NCI-H2227 (cell line): Measurements from ENCODE around the gene CA4.
"Not testable (repeated sequence)": the region's sequence is repeated elsewhere in the genome, so short reads cannot be mapped to it uniquely, and the experiment has no call there.

Experiments used
- DNase-seq: peaks from one replicate; lab custom pipeline; 2025; ENCODE audit not compliant: unreplicated experiment; lab: John Stamatoyannopoulos, UW

Gene CA4

GRCh38 chr17:60171753-60172079 lies 21.9 kb downstream of the CA4 start:
- no peak for DNase-seq

GRCh38 chr17:60173304-60173819 lies 23.6 kb downstream of the CA4 start:
- no peak for DNase-seq

DNA sequence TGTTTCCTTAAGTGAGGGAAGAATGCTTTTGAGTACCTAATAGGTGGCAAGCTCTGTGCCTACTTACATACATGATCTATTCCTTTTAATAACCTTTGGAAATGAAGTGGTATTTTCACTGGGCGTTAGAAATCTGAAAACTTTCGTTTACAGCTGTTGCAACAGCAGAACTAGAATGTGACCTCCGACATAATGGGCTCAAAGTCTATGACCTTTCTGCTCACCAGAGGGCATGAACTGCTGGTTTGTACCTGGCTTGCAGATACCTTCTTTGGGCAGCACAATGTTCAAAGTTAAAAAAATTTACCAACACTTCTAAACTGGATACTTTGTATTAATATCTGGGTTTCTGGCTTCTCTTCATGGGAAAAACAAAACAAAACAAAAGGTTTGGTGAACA lies 24.3 kb downstream of the CA4 start:
- DNase-seq, result no peak

DNA sequence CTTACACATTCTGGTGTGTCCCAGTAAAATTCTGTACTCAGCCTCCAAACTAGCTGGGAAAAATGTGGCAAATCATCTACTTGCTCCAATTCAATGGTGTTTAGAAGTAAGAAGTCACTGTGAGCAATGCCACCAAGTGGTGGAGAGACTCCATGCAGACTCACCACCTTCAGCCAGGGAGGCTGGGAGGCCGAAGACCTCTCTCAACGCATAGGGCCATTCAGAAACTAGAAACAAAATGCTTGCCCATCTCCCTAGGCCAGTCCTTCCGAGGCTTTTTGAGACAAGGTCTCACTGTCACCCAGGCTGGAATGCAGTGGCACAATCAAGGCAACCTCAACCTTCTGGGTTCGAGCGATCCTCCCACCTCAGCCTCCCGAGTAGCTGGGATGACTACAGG lies 25.0 kb downstream of the CA4 start:
- DNase-seq, result peak; percentile 20

DNA sequence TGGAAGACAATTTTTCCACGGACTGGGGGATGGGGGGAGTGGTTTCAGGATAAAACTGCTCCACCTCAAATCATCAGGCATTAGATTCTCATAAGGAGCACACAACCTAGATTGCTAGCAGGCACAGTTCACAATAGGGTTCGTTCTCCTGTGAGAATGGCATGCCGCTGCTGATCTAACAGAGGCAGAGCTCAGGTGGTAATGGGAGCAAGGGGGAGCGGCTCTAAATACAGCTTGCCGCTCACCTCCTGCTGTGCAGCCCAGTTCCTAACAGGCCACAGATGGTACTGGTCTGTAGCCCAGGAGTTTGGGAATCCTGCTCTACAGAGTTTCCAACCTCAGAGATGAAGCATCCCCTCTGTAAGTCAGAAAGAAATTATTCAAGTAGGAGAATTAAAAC lies 27.0 kb downstream of the CA4 start:
- DNase-seq, result peak; percentile 54

- not testable (repeated sequence) for DNase-seq
Observed at GRCh38 chr17:60178180-60178579, 28.4 kb downstream of the CA4 start.

DNA sequence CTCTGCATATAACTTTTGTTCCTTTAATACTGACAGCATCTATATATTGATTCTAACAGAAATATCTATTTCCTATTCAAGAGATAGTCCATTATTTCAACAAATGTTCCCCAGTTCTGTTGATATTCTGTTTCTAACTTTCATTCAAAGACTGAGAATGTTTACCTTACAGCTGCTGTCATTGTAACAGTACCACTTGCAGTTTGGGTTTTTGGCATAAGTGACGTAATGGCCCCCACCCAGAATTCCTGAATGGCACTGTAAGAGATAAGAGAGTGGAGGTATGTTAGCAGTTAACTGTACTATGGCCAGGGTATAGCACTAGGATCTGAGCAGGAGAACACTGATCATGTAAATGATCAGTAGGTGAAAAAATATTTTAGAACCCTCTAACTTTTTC lies 30.6 kb downstream of the CA4 start:
- DNase-seq, result not testable (repeated sequence)

DNA sequence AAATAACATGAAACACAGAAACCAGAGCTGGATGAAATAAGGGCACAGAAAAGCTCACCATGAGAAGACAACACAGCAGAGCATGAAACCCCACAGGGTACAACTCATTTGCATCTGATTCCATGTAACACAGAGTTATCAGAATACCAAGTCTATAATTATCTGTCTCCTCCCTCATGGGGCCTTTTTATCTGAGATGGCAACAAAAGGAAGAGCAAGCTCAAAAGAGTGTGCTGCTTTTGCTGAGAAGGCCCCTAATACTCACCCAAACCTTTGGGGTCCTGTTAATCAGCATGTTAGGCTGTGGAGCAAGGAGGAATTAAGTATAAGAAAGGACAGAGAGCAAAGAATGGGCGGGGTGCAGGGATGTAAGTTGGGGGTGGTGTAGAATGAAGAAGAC lies 36.6 kb downstream of the CA4 start:
- DNase-seq, result not testable (repeated sequence)

DNA sequence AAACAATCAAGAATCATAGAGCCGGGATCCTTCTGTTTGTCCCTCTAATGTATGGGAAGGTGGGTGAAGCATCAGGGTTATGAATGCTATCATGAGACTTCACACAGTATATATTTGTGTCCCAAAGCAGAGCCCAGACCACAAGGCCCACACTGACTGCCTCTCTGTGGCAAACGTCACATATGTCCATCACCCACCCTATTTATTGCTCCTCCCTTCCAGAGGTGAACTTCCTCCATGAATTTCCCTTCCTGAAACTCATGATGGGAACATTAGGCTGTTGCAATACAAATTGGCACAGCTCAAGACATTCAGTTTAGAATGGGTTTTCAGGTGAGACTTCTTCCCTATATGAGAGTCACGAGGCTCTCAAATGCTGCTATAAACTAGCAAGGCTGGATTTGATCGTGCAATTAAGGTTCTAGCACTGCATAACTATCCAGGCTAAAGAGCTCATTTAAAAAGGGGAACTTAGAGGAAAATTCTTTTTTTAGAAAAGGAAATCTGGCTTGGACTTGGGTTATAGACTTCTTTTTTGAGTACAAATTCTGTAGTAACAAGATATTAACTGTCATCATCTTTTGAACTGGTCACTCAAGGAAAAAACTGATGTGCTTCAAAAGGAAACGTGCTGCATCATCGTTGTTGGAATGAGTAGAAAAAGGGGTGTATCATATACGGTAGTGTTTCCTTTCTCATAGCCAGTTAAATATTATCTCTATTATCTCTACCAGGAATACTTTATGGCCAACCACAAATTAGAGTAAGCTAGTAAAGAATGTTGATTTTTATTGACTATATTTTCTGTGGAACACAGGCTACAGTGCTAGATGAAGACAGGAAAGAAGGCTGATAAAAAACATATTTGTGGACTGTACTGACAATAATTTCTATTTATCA lies 37.3 kb downstream of the CA4 start:
- DNase-seq, result not testable (repeated sequence)

GRCh38 chr17:60188759-60189158 lies 39.0 kb downstream of the CA4 start:
- DNase-seq, result no peak

- not testable (repeated sequence) for DNase-seq
Observed at GRCh38 chr17:60190032-60190431, 40.3 kb downstream of the CA4 start.

DNA sequence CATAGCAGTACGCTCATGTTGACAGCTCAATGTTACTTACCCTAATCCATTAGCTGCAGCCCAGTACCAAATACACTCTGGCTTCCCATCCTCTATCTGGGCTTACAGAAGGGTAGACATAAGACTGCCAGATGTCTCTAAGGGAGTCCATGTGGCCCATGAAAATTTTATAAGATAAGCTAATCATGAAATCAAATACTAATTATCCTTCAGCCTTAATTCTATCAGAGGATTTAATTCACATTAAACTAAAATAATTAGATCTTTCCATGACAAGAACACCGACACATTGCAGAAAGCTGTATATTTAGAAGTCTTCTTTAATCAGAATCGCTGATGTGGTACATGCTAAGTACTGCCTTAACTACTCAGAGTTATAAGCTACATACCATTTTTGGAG lies 43.3 kb downstream of the CA4 start:
- not testable (repeated sequence) for DNase-seq

GRCh38 chr17:60193482-60193881 lies 43.7 kb downstream of the CA4 start:
- no peak for DNase-seq

DNA sequence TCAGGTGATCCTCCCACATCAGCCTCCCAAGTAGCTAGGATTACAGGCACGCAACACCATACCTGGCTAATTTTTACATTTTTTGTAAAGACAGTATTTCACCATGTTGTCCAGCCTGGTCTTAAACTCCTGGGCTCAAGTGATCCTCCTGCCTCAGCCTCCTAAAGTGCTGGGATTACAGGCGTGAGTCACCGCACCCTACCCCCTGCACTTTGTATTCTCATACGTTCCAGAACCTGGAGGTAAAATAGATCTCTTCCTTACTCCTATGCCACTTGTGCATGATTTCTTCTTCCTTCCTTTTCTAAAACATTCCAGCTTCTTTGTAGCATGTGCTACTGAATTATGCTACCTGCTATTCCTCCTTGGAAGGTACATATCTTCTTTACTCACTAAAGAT lies 44.4 kb downstream of the CA4 start:
- DNase-seq, result not testable (repeated sequence)

GRCh38 chr17:60198630-60199029 lies 48.9 kb downstream of the CA4 start:
- not testable (repeated sequence) for DNase-seq

- not testable (repeated sequence) for DNase-seq
Observed at GRCh38 chr17:60205782-60206181, 56.0 kb downstream of the CA4 start.

DNA sequence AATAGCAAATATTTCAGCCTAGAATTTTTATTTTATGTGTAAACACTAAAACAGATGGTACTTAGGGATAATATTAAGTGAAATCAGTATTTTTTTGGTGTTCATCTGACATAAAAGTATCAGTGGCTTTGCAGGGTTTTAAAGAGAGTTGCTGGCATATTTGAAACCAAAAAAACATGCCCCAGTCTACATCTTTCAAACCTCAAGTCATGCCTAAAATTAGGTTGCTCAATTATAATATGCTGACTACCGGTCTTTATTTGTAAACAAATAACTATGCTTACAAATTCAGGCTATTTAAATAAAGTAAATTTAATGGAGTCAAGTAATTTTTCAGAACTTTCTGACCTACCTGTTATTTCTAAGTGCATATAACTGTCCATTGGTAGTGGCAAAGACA lies 58.5 kb downstream of the CA4 start:
- not testable (repeated sequence) for DNase-seq
